Testis (tissue), 2 donors: ENCODE measurements around the gene SEMA3C.

Experiments used
- POLR2A ChIP-seq: fragments of 450-650 bp; IDR thresholded peaks from one replicate; pipeline ENCODE4 v1.6.1; 2017; ENCODE audit warnings: antibody characterized with exemption, mild to moderate bottlenecking, moderate library complexity
- TF ChIP-seq, protein P1 (sequence below), 3 experiments: fragments of 450-650 bp in 2 of 3; fragments of 200-600 bp in 1 of 3; sonication (generic) in 1 of 3; IDR thresholded peaks; one replicate each; pipeline ENCODE4 v1.5.1; 2016 to 2019; ENCODE audit warnings: antibody characterized with exemption in 3 of 3, mild to moderate bottlenecking in 2 of 3, moderate library complexity in 1 of 3

DNA sequence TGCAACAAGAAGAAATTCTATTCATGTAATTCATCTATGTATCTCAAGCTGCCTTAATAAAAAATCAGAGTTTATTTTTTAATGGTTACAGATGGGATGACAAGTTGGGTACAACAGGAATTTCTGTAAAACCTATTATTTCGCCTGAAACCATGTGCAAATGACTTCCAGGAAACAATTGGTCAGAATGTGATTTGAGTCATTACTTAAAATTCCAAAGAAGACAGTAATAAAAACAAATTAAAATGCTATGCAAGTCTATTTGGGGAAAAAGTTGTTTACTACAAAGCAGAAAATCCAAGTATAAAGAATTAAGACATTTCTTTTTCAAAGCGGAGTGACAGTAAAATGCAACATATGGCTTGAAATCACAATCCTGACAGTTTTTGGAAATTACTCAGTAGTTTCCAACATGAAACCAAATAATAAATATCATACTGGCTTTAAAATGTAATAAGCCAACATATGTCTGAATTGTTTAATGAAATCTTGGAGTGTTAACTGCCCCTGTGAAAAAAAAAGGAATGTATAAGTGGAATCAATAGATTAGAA lies 41.5 kb upstream of the SEMA3C start:
- TF ChIP-seq, protein P1, sequence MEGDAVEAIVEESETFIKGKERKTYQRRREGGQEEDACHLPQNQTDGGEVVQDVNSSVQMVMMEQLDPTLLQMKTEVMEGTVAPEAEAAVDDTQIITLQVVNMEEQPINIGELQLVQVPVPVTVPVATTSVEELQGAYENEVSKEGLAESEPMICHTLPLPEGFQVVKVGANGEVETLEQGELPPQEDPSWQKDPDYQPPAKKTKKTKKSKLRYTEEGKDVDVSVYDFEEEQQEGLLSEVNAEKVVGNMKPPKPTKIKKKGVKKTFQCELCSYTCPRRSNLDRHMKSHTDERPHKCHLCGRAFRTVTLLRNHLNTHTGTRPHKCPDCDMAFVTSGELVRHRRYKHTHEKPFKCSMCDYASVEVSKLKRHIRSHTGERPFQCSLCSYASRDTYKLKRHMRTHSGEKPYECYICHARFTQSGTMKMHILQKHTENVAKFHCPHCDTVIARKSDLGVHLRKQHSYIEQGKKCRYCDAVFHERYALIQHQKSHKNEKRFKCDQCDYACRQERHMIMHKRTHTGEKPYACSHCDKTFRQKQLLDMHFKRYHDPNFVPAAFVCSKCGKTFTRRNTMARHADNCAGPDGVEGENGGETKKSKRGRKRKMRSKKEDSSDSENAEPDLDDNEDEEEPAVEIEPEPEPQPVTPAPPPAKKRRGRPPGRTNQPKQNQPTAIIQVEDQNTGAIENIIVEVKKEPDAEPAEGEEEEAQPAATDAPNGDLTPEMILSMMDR (IDR thresholded peaks at IDR 0.05): no peak
- TF ChIP-seq POLR2A: no peak
